Putamen (tissue), 1 donor: ENCODE results near the gene ABCA2.
"Not testable (repeated sequence)": the region's sequence is repeated elsewhere in the genome, so short reads cannot be mapped to it uniquely, and the experiment has no call there.

Experiments
- DNase-seq: peaks from one replicate; pipeline ENCODE4 v3.0.0-alpha.2; 2016; ENCODE audit warnings: low spot score

Gene ABCA2

DNA sequence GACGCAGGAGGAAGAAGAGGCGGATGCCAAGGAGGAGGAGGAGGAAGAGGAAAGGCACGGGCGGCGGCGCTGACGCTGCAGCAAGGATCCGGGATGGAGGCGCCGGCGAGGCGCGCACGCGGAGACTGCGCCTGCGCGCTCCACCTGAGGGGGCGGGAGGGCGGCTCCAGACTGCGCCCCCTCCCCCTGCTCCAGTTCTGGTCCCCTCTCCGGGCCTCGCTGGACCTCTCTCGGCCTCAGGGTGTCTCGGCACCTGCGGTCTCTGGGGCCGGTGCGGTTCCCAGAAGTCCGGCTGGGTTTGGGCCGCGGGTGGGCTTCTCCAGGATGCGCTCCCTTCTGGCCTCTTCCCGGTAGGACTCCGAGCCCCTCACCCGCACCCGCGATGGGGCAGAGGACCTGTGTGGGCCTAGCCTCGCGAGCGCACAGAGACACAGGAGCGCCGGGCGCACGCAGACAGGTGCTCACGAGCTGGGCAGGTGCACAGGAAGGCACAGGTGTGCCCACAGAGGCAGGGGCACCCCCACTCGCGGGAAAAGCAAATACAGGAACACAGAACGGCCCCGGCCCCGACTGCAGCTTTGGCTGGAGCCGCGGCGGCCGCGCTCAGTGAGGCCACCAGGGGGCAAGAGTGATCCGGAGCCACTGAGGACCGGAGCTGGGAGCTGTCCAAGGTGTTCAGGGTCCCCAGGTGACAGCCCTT is 18.2 kb upstream of the ABCA2 start, which contains the start of gene NPDC1:
Gene NPDC1 (minus strand): TSS at position 90 of the 700 bp plus-strand sequence. CDS start 188 bp downstream, outside the sequence.
- peak; percentile 69 for DNase-seq

DNA sequence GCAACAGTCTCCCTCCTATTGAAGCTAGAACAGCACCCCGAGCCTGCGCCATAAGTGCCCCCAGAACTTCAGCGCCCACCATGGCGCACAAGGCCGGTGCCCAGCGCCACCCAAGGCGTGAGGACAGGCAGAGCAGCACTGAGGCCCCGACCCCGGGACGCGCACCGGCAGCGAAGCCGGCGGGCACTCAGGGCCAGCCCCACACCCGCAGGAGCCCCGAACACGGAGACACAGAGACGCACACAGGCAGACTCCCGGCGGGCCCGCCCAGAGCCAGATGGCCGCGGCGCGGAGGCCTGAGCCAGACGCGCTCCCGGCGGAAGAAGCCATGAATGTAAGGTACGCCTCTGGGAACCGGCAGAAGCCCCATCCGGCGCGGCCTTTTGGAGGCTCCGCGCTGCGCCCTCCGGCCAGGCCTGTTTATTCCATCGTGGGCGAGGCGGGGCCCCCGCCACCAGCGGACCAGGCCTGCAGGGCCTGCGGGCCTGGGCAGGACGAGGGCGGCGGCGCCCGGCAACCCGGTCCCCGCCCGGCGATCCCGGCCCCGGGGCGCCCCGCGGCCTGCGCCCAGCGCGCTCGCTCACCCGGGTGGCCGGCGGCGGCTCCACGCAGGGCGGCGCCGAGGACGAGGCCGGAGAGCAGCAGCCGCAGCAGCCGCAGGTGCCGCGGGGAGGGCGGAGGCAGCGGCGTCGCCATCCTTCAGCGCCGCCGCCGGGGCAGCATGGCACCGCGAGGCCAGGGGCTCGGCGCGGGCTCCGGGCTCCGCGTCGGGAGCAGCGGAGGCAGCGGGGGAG is 17.5 kb upstream of the ABCA2 start:
- DNase-seq, result no peak

DNA sequence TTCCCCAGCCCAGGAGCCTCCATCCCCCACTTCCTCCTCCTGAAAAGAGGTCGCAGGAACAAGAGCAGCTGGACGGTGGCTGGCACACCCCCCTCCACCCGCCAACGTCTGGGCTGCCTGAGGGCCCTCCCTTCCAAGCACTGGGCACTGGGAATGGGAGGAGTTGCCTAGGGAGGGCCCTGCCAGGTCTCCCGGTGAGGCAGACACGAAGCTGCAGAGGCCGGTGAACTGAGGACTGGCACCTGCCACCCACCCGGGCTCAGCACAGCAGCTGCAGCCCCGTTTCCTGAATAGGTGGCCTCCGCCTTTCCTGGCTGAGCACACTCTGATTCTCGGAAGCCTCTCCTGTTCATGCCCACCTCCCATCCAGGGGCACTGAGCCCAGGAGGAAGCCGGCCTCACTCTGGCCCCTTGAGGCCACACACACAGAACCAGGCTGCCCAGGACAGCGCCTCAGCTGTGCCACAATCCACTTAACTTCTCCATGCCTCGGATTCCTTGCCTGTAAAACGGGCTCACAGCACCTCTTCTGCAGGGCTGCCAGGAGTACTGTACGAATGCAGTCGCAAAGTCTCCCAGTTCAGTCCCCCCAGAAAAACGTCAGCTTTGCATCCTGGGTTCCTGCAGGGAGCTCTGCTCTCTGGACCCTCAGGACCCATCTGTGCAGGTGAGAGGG is 16.6 kb upstream of the ABCA2 start:
- DNase-seq, result no peak

DNA sequence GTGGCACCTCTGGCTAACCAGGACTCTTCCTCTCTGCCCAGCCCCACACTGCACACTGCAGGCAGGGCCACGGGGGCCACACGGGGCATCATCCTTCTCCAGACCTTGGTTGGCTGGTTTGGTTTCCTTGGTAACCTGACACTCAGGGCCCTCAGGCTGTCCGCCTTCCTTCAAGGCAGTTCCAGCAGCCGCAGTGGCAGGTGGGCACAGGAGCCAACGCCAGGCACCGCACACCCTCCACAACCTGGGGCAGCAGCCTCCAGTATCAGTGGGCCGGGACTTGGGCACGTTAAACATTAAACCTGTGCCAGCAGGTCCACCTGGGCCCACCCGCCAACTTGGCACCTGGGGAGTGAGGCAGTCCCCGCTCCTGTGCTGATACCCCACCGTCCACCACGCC is 16.0 kb upstream of the ABCA2 start:
- no peak for DNase-seq

DNA sequence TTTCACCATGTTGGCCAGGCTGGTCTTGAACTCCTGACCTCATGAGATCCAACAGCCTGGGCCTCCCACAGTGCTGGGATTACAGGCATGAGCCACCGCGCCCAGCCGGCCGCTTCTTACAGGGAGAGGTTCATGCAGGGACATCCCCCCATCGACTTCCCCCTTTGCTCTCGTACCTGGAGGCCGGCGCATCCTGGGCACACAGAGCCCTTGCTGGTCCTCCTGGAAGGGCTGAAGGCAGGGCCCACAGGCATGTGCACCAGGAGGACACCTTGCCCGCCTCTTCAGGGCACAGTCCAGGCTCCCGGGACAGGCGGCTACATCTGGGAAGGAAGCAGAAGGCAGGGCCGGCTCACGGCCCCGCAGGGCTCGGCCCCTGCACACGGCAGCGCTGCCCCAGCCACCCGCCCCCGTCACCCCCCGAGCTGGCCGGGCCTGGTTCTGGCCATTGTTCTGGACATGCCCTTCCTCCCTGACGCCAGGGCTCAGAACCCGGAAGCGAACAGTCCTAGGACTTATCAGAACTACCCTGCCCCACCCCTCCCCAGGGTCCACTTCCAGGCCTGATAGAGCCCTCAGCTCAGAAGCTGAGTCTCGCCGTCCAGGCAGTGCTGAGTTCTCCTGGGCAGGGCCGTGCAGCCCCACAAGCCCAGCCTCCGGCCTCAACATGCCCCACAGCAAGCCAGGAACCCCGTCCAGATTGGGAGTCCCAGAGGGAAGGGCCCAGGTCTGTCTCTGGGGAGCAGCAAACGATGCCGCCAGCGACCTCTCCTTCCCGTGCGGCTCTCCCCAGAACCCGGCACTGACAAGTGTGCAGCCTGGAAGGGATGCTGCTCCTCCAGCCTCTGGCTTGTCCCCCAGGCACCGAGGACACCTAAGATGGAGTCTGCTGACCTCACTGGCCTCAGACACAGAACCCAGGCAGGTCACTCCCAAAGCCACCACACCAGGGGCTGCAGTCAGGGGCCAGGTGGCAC is 15.0 kb upstream of the ABCA2 start:
- DNase-seq, result no peak

DNA sequence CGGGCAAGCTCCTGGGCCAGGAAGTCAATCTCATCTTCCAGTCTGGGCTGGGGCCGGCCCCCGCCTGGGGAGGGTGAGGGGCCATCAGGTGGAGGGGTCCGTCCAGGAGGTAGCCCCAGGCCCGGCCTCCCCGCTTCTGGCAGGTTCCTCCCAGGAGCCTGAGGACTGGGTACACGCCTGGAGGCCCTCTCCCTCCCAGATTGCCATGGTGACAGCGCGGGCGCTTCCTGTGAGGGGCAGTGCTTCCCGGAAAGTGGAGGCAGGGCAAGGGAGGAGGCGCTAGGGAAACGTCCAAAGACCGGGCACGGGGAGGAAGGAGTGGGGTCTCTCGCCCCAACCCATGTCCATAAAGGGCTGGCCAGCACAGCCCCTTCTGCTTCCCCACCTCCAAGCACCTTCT is 13.1 kb upstream of the ABCA2 start:
- DNase-seq, result no peak

DNA sequence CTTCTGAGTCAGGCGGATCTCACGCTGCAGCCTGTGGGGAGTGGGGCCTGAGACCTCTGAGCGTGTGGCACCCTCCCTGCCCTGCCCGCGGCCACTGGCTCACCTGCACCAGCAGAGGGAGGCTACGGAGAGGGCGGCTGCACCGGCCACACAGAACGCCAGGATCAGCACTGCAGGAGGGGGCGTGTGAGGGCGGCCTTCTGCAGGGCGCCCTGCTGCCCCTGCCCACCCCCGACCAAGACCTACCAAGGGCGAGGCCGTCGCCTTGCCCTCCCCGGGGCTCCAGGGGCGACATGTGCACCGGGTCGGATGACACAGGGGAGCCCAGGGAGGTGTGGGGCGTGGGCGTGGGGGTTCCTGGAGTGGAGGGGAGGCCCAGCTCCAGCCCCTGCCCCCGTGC is 12.5 kb upstream of the ABCA2 start:
- no peak for DNase-seq

DNA sequence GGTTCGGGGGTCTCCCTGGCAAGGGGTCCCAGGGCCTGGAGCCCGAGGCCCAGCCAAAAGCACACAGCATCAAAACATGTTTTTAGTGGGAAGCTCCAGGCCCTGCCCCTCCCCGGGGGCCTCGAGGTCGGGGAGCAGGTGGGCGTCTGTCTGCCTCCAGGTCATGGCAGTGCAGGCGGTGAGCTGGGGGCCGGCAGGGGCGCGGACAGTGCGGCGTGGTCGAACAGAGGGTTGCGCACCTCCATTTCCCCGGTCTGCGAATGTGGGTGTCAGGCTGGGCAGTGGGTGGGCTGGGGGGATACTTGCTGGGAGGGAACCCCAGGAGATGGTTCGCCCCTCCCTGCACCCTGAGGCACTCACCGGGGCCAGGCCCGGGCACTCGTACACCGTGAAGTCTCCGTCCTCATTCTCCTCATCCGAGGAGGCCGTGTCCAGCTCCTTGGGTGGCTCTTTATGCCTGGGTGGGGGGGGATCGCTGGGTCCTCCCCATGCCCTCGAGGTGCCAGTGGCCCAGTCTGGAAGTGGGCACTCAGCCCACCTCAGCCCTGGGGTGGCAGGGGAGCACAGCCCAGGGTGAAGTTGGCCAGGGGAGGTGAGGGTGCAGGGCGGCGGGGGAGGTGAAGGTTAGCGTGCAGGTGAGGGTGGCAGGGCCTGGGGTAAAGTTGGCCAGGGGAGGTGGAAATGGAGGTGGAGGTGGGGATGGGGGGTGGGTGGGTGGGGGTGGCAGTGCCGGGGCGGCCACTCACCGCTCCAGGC is 11.8 kb upstream of the ABCA2 start:
- no peak for DNase-seq

DNA sequence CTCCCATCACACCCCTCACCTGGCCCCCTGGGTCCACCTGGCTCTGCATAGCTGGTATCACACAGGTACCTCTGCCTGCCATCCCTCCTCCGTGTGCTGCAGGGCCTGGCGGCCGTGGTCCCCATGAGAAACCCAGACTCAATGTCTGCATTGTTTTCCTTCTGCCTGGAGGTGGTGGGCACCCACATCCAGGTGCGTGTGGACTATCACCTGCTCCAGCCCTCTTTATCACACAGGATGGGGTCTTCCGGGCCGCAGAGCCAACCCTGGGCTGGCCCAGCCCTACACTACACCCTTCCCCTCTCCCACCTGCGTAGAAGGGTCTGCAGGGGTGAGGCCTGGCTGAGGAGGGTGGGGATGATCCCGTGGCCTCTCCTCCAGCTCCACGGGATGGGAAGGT is 10.9 kb upstream of the ABCA2 start:
- no peak for DNase-seq

DNA sequence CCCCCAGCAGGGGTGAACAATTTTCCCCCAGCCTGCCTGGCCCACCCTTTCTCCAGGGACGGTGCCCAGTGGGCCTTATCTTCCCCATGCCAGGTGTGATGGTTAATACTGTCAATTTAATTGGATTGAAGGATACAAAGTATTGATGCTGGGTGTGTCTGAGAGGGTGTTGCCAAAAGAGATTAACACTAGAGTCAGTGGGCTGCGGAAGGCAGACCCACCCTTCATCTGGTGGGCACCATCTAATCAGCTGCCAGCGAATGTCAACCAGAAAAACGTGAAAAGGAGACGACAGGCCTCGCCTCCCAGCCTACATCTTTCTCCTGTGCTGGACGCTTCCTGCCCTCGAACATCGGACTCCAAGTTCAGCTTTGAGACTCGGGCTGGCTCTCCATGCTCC is 9.4 kb upstream of the ABCA2 start:
- no peak for DNase-seq

DNA sequence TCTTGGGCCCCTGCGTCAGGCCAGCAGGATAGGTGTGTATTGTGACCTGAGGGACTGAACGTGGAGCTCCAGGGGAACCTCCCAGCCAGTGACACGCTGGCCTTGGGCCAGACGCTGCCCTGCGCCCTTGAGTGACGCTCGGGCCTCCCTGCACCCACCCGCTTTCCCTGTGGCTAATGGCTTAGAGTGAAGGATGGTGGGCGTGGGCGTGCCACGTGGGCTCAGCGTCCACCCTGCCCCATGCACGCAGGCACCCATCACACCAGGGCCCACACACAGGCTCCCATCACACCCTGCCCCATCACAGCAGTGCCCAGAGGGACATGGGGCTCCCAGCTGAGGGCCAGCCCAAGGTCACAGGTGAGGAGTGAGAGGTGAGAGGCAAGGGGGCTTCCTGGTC is 9.0 kb upstream of the ABCA2 start:
- no peak for DNase-seq

DNA sequence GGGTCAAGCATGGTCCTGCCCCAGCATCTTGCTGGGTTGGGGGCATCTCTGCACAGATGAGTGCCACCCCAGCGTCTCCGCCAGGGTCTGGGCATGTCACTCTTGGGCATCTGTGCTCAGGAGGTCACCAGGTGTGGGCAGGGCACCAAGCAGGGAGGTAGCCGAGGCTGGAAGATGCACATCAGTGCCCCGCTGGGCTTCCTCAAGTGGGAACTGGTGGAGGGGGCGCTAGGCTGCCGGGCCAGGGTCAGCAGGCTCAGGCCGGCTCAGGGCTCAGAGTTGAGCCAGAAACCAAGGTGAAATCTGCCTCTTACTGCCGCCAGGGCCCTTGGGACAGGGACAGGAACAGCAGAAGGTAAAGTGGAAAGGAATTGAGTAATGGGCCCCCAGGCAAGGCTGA is 7.9 kb upstream of the ABCA2 start:
- no peak for DNase-seq

DNA sequence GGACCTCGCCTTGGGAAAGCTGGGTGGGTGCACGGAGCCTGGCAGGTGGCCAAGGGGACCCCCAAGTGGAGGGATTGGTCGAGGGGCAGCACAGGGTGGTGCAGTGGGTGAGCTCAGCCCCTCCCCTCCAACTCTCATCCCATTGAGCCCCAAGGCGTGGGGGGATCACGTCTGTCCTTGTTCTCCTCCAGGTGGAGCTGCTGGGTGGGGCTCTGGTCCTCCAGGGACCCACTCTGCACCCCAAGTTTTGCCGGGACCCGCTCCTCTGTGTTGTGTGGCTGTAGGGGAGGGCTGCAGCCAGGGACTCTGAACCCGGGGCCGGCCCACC is 7.4 kb upstream of the ABCA2 start:
- no peak for DNase-seq

DNA sequence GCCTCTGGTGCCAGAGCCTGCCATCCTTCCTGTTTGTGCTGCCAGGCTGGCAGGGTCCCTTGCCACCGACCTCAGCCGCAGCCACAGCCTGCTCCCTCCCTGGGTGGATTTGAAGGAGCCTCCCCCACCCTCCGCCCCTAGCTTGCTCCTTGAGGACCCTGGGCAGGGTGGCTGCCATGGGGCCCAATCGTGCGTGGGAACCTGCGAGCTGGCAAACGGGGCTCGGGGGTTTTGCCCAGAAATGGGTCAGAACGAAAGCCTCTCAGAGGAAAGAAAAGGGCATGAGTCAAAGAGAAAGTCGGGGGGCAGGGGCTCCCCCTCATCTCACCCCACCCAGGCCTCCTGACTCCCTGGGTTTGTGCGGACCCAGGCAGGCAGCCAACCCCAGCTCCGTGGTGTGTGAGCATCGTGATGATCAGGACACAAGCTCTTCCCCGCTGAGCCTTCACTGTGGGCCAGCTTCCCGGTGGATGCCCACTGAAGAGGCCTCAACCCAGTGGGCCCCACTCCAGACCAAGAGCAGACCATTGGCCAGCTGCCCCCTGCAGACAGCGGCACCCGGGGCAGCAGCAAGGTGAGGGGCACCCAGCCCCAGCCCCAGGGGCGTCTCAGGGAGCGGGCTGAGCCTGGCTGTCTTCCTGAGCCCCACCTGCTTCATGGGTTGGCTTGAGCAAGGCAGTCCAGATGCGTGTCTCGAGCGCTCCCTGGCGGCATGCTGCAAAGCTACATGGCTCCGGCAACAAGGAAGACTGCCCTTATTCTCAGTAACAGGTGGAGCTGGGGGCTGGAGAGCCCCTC is 6.9 kb upstream of the ABCA2 start:
- peak; percentile 83 for DNase-seq

DNA sequence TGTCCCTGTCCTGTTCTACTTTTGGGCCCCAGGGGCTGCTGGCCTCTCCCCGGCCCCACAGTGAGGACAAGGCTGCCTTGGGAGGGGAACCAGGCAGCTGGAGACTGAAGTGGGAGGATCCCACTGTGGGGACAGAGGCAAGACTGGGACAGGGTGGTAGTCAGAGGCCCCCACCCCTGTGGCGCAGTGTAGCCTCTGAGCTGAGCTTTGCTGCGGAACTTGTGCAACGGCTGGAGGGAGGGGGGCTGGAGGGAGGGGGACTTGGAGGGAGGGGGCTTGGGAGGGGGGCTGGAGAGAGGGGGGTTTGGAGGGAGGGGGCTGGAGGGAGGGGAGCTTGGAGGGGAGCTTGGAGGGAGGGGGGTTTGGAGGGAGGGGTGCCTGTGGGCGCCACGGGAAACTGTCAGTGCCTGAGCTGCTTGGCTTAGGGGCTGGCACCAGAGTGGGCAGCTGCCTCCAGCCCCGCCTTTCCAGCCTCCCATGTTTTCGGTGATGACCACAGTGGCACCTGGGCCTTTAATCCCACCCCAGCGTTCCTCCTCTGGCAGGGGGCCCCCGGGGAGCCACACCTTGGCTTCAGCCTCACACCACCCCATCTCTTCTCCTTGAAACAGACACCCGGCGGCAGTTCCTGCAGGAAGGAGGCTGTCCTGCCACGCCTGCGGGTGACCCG is 6.1 kb upstream of the ABCA2 start:
- DNase-seq, result no peak

DNA sequence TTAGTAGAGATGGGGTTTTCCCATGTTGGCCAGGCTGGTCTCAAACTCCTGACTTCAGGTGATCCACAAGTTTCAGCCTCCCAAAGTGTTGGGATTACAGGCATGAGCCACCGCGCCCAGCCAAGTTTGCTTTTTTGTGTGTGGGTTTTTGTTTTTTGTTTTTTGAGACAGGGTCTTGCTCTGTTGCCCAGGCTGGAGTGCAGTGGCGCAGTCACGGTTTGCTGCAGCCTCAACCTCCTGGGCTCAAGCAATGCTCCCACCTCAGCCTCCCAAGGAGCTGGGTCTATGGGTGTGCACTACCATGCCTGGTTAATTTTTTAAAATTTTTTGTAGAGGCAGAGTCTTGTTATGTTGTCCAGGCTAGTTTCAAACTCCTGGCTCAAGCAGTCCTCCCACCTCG is 5.4 kb upstream of the ABCA2 start:
- DNase-seq, result not testable (repeated sequence)

DNA sequence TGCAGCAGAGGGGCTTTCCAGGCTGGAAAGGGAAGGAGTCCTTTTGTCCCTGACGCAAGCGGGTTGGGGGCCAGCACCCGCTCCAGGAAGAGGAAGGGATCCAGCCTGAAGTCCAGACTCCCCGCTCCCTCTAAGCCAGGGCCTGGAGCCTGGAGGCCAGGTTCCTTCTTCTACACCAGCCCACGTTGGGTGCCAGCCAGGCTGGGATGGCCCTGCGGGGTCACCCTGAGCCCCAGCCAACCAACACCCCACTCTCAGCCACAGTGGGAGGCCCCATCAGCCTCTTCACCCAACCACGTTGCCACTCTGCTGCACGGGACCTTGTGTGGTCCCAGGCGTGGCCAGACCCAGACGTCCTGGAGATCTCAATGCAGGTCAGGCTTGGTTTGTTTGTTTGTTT is 4.8 kb upstream of the ABCA2 start:
- DNase-seq, result no peak

DNA sequence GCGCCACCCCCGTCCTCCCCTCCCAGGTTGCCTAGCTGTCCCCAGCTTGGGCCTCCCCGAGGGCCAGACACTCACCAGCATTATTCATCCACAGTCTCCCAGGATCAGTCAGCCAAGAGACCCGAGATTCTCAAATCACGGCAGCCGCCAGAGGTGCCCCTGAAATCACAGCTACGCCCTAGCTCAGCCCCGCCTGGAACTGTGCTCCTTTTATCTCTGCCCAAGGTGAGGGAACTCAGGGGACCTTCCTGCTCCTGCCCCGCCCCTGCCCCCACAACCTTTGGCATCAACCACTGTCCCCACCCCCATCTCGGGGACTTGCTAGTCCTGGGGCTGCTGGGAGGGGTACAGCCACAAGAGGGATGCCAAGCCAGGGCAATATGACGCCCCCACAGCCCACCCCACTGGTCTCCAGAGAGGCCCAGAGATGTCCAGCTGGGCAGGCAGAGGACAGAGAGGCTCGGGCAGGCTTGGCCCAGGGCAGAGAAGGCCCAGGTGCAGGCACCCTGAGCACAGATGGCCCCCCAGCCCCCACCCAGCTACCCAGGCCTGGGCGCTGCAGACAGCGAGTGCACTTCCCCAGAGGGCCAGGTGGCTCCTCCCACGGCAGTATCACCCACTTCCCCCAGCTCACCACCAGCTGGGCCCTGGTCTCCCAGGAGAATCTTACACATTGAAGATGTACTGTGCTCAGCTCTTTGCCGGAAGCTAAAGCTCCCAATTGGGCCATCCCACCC is 4.0 kb upstream of the ABCA2 start, which contains the start of gene FUT7:
Gene FUT7 (minus strand): TSS at position 185 of the 737 bp plus-strand sequence. CDS start 97 bp downstream, at position 88.
- DNase-seq, result no peak
